A549 (cell line): ENCODE measurements around the gene C16orf92. TPM values are rescaled to one million over a fixed set of nuclear protein-coding genes. Genes with fewer than 3 reads are reported as not detected.

Source experiments
- ATAC-seq, 2 experiments: fragments of 200-7000 bp in 1 of 2; fragments of >200 bp in 1 of 2; cut with Nextera tagmentation in 1 of 2; cut with Tn5 transposase in 1 of 2; 3 replicates each; pipeline versions ENCODE4 v1.8.0 to v1.9.1; 2018 to 2020; ENCODE audit warnings: mild to moderate bottlenecking in 1 of 2, moderate library complexity in 1 of 2
- CTCF ChIA-PET: fragments of 300-600 bp; sonication (Branson Sonifier 250); formaldehyde crosslinking; extraction: SDS; loops from one replicate; lab custom pipeline; 2021; ENCODE audit warnings: antibody characterized with exemption, inconsistent platforms; lab: Yijun Ruan, JAX
- POLR2A ChIA-PET: fragments of 350-600 bp; formaldehyde crosslinking; extraction: SDS; loops from one replicate; lab custom pipeline; 2021; ENCODE audit warnings: antibody characterized with exemption, inconsistent platforms; lab: Yijun Ruan, JAX
- DNase-seq, 2 experiments: peaks; one replicate each; pipeline versions ENCODE4 v3.0.0 to v3.0.0-alpha.2; 2011 to 2016; ENCODE audit warnings: low read depth in 1 of 2, low spot score in 1 of 2
- FAIRE-seq: peaks from 2 replicates; lab custom pipeline; 2011; peaks lifted over from hg19 to GRCh38; lab: Jason Lieb, UNC
- H3K27ac ChIP-seq, 2 experiments: fragments of >200 bp; sonication (Bioruptor Twin); formaldehyde crosslinking; 3 replicates each; pipeline ENCODE4 v1.5.1; 2016 to 2017
- H3K4me1 ChIP-seq: fragments of >200 bp; sonication (Bioruptor Twin); formaldehyde crosslinking; 3 replicates; pipeline ENCODE4 v1.6.1; 2016
- H3K4me2 ChIP-seq: fragments of >200 bp; sonication (Bioruptor Twin); formaldehyde crosslinking; 3 replicates; pipeline ENCODE4 v1.6.1; 2016
- H3K4me3 ChIP-seq: fragments of >200 bp; sonication (Bioruptor Twin); formaldehyde crosslinking; 3 replicates; pipeline ENCODE4 v1.5.1; 2016
- H3K9me3 ChIP-seq: fragments of >200 bp; sonication (Bioruptor Twin); formaldehyde crosslinking; 3 replicates; pipeline ENCODE4 v1.6.1; 2016
- CBX2 ChIP-seq: fragments of 200-600 bp; sonication (generic); IDR thresholded peaks from 2 replicates; pipeline ENCODE4 v1.6.1; 2016; ENCODE audit warnings: low read depth, mild to moderate bottlenecking, borderline replicate concordance
- CBX8 ChIP-seq: fragments of 200-600 bp; sonication (generic); IDR thresholded peaks from 2 replicates; pipeline ENCODE4 v1.6.1; 2016
- CEBPB ChIP-seq, 2 experiments: fragments of >200 bp in 1 of 2; sonication (Bioruptor Twin) in 1 of 2; formaldehyde crosslinking in 1 of 2; IDR thresholded peaks; 2 replicates each; pipeline ENCODE4 v1.6.1; 2012 to 2016
- CHD2 ChIP-seq: fragments of 150-350 bp; IDR thresholded peaks from 2 replicates; pipeline ENCODE4 v1.6.1; 2014; ENCODE audit warnings: low read length; ENCODE audit not compliant: partially characterized antibody
- EHF ChIP-seq: fragments of 250-450 bp; sonication (Bioruptor Pico); IDR thresholded peaks from 2 replicates; pipeline ENCODE4 v1.5.0; 2020; ENCODE audit warnings: mild to moderate bottlenecking
- EP300 ChIP-seq, 2 experiments: fragments of >200 bp; sonication (Bioruptor Twin); formaldehyde crosslinking; IDR thresholded peaks; 2 replicates in 1 of 2; 3 replicates in 1 of 2; pipeline ENCODE4 v1.6.1; 2016 to 2017
- ESRRA ChIP-seq: fragments of 150-350 bp; IDR thresholded peaks from 2 replicates; pipeline ENCODE4 v1.6.1; 2014; ENCODE audit warnings: mild to moderate bottlenecking, low read length, borderline replicate concordance
- HDAC2 ChIP-seq: fragments of 200-600 bp; sonication (generic); IDR thresholded peaks from 2 replicates; pipeline ENCODE4 v1.6.1; 2016
- HOXB13 ChIP-seq: fragments of 250-450 bp; sonication (Bioruptor Pico); IDR thresholded peaks from 2 replicates; pipeline ENCODE4 v1.5.0; 2020; ENCODE audit warnings: low read depth, mild to moderate bottlenecking, moderate library complexity
- HOXB5 ChIP-seq: fragments of 250-450 bp; sonication (Bioruptor Pico); IDR thresholded peaks from 2 replicates; pipeline ENCODE4 v1.5.0; 2020; ENCODE audit warnings: mild to moderate bottlenecking, moderate library complexity
- JUN ChIP-seq, 2 experiments: fragments of >200 bp; sonication (Bioruptor Twin); formaldehyde crosslinking; IDR thresholded peaks; 2 replicates in 1 of 2; 3 replicates in 1 of 2; pipeline ENCODE4 v1.6.1; 2016 to 2017
- JUNB ChIP-seq: fragments of >200 bp; sonication (Bioruptor Twin); formaldehyde crosslinking; IDR thresholded peaks from 2 replicates; pipeline ENCODE4 v1.6.1; 2016
- KDM1A ChIP-seq: fragments of 200-600 bp; sonication (generic); IDR thresholded peaks from 2 replicates; pipeline ENCODE4 v1.6.1; 2016; ENCODE audit warnings: low read depth, mild to moderate bottlenecking
- MAFK ChIP-seq: fragments of 450-650 bp; IDR thresholded peaks from 2 replicates; pipeline ENCODE4 v1.6.1; 2014; ENCODE audit not compliant: partially characterized antibody
- MAZ ChIP-seq: fragments of 150-350 bp; IDR thresholded peaks from 2 replicates; pipeline ENCODE4 v1.6.1; 2014; ENCODE audit warnings: antibody characterized with exemption, low read depth, low read length, borderline replicate concordance
- NPAS2 ChIP-seq: fragments of 250-450 bp; sonication (Bioruptor Pico); IDR thresholded peaks from 2 replicates; pipeline ENCODE4 v1.8.0; 2022; ENCODE audit warnings: mild to moderate bottlenecking, moderate library complexity, borderline replicate concordance
- PHF8 ChIP-seq: fragments of 200-600 bp; sonication (generic); IDR thresholded peaks from 2 replicates; pipeline ENCODE4 v1.6.1; 2016; ENCODE audit warnings: low read depth, mild to moderate bottlenecking, antibody characterized with exemption, moderate library complexity, borderline replicate concordance
- POLR2A ChIP-seq: IDR thresholded peaks from 2 replicates; pipeline ENCODE4 v1.6.1; 2012; ENCODE audit warnings: mild to moderate bottlenecking, low read length
- POLR2AphosphoS2 ChIP-seq: conservative IDR thresholded peaks from 2 replicates; pipeline ENCODE4 v1.6.1; 2012; ENCODE audit warnings: low read length, improper control_type of control experiment, inconsistent platforms
- RAD21 ChIP-seq, 2 experiments: fragments of >200 bp in 1 of 2; sonication (Bioruptor Twin) in 1 of 2; formaldehyde crosslinking in 1 of 2; IDR thresholded peaks in 1 of 2; conservative IDR thresholded peaks in 1 of 2; 2 replicates in 1 of 2; 3 replicates in 1 of 2; pipeline ENCODE4 v1.6.1; 2012 to 2018; ENCODE audit warnings: inconsistent platforms in 1 of 2
- RARB ChIP-seq: fragments of 250-450 bp; sonication (Bioruptor Pico); IDR thresholded peaks from 2 replicates; pipeline ENCODE4 v1.8.0; 2021; ENCODE audit warnings: mild to moderate bottlenecking, moderate library complexity
- SMC3 ChIP-seq: fragments of >200 bp; sonication (Bioruptor Twin); formaldehyde crosslinking; IDR thresholded peaks from 3 replicates; pipeline ENCODE4 v1.6.1; 2018; ENCODE audit warnings: inconsistent platforms
- TFCP2L1 ChIP-seq: fragments of 250-450 bp; sonication (Bioruptor Pico); IDR thresholded peaks from 2 replicates; pipeline ENCODE4 v1.5.0; 2021; ENCODE audit warnings: mild to moderate bottlenecking
- TP53 ChIP-seq: fragments of 250-450 bp; sonication (Bioruptor Pico); IDR thresholded peaks from 2 replicates; pipeline ENCODE4 v1.5.0; 2021; ENCODE audit warnings: mild to moderate bottlenecking, moderate library complexity
- ZC3H11A ChIP-seq: fragments of 450-650 bp; IDR thresholded peaks from 2 replicates; pipeline ENCODE4 v1.6.1; 2014; ENCODE audit warnings: antibody characterized with exemption, mild to moderate bottlenecking
- ZNF302 ChIP-seq: fragments of 250-450 bp; sonication (Bioruptor Pico); IDR thresholded peaks from 2 replicates; pipeline ENCODE4 v1.9.0; 2021; ENCODE audit warnings: inconsistent platforms, mild to moderate bottlenecking, moderate library complexity
- WGBS: methylation state at CpG from one replicate; pipeline ENCODE4 v1.1.6; 2017; ENCODE audit errors: missing lambda C conversion rate; 5-methylcytosine and 5-hydroxymethylcytosine counted together
- polyA plus RNA-seq, 4 experiments: library from polyadenylated mRNA; depleted of rRNA in 3 of 4; stranded (reverse); fragments of >200 nt; fragmentation: RNase III in 1 of 4; extraction: RNeasy Plus Mini Kit Qiagen cat#74134 plus additional on column Dnase treatment in 1 of 4; gene quantifications; 2 replicates in 3 of 4; 3 replicates in 1 of 4; pipeline ENCODE4 v1.2.3, GENCODE V29; 2011 to 2017
- TF ChIP-seq, protein P1 (sequence below): fragments of 450-650 bp; IDR thresholded peaks from 2 replicates; pipeline ENCODE4 v1.6.1; 2014; ENCODE audit warnings: antibody characterized with exemption
- TF ChIP-seq, protein P2 (sequence below): IDR thresholded peaks from 2 replicates; pipeline ENCODE4 v1.6.1; 2012
- TF ChIP-seq, protein P3 (sequence below): IDR thresholded peaks from 2 replicates; pipeline ENCODE4 v1.6.1; 2012; ENCODE audit warnings: low read depth, borderline replicate concordance
- TF ChIP-seq, protein P4 (sequence below): fragments of 200-600 bp; sonication (generic); IDR thresholded peaks from 2 replicates; pipeline ENCODE4 v1.6.1; 2016; ENCODE audit warnings: antibody characterized with exemption, mild to moderate bottlenecking, moderate library complexity

The C16orf92 gene
- polyA plus RNA-seq, 2 of the 4 experiments (the other 2 are of a cell fraction), result not detected

DNA sequence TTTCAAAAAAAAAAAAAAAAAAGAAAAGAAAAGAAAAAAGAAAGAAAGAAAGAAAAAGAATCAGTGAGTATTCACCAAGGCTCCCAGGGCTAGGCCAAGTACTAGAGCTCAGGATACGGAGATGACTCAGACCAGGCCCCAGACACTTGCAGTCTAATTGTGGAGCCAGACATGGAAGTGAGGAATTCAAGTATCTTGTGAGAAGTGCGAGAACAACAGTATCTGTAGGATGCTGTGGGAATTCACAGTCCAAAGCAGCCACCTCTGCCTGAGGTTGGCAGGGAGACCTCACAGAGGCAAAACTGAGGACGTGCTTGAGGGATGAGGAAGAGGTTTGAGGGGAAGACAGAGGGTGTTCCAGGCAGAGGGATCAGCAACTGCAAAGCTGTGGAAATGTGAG is 28.5 kb downstream of the C16orf92 start:
- Histone ChIP-seq H3K4me3 (no peak overlapping the region), H3K4me1 (peaks cover 22% of the 10 kb centered on the region), H3K9me3 (no peaks in the 10 kb centered on the region), H3K4me2 (no peak overlapping the region), H3K27ac (no peak overlapping the region)
- FAIRE-seq (no peak), ATAC-seq (no peak), DNase-seq (no peak)
- 81% methylated on average over 3 of the region's 3 CpGs for WGBS
- POLR2A ChIA-PET, result no interaction called here
- TF ChIP-seq ZC3H11A (no peak), RAD21 (conservative IDR thresholded peaks at IDR 0.05 in 1 of 2, IDR thresholded peaks at IDR 0.05 in 1 of 2) (no peak), EP300 (IDR thresholded peaks at IDR 0.05) (no peak), HOXB5 (CRISPR knock-in tag) (no peak), ZNF302 (no peak), CBX8 (no peak), MAZ (no peak), MAFK (no peak), TP53 (CRISPR knock-in tag) (no peak), NPAS2 (CRISPR knock-in tag) (no peak), HOXB13 (CRISPR knock-in tag) (no peak), ESRRA (no peak), JUNB (no peak), SMC3 (no peak)
- TF ChIP-seq, protein P1, sequence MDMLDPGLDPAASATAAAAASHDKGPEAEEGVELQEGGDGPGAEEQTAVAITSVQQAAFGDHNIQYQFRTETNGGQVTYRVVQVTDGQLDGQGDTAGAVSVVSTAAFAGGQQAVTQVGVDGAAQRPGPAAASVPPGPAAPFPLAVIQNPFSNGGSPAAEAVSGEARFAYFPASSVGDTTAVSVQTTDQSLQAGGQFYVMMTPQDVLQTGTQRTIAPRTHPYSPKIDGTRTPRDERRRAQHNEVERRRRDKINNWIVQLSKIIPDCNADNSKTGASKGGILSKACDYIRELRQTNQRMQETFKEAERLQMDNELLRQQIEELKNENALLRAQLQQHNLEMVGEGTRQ, result no peak
- CTCF ChIA-PET, result interaction anchor here (0.5 to 2.1 kb wide), 5 partner anchors 9 to 306 kb away, joined by 3 to 10 read pairs (median 4); no protein-coding TSS in a partner anchor

DNA sequence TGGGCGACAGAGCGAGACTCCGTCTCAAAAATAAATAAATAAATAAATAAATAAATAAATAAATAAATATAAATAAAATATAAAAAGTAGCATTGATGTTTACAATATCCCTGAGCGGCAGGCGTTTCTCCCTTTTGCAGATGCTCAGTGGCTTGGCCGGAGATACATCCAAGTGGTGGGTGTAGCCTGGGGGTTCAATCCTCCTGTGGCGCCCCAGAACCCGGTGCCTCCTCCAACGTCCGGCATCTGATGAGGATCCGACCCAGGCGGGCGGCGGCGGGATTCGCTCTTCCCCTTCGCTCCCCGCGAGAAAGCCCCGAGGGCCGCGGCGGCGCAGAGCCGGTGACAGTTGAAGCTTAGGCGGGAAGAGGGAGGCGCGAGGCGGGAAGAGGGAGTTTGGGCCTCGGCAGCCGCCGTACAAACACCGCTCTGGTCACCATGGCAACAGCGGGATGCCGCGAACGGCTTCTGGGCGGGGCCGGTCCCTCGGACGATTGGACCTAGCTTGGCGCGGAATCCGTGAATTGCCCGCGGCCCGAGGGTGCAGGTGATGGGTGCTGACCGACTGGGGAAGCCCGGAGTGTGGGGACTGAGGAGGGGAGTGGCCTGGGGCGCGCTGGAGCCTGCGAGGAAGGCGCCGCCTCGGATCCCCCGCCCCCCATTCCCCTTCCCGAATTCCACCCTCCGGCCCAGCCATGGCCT is 29.8 kb downstream of the C16orf92 start:
- Histone ChIP-seq H3K4me2 (peak overlapping the region; percentile 96), H3K4me3 (peak overlapping the region; percentile 81), H3K27ac (peak overlapping the region; percentile 69 to 88), H3K4me1 (peaks cover 22% of the 10 kb centered on the region), H3K9me3 (no peaks in the 10 kb centered on the region)
- peak; percentile 94 for DNase-seq
- peak; percentile 74 to 81 for ATAC-seq
- CTCF ChIA-PET, result interaction anchor here (0.8 to 4.6 kb wide), 6 partner anchors 9 to 262 kb away, joined by 3 to 44 read pairs (median 6); partner anchors contain the start of genes ALDOA, KIF22 and TBX6
- FAIRE-seq, result no peak
- POLR2A ChIA-PET, result interaction anchor here (1.0 to 4.6 kb wide), 2 partner anchors 13 to 39 kb away, joined by 3 to 51 read pairs; partner anchors contain the start of gene ALDOA
- 5% methylated on average over 52 of the region's 58 CpGs for WGBS
- TF ChIP-seq HOXB13 (CRISPR knock-in tag), result peak; percentile 85
- TF ChIP-seq, protein P2, sequence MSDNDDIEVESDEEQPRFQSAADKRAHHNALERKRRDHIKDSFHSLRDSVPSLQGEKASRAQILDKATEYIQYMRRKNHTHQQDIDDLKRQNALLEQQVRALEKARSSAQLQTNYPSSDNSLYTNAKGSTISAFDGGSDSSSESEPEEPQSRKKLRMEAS, result peak; percentile 100
- TF ChIP-seq RARB (CRISPR knock-in tag), result no peak
- TF ChIP-seq JUNB, result no peak
- TF ChIP-seq, protein P1, result no peak; the same call in 1 of the 2 replicates
- TF ChIP-seq TFCP2L1 (CRISPR knock-in tag), result no peak
- TF ChIP-seq CEBPB (IDR thresholded peaks at IDR 0.05), result no peak
- TF ChIP-seq KDM1A, result no peak
- peak; percentile 80; the same call in 1 of the 2 replicates for TF ChIP-seq EHF (CRISPR knock-in tag)
- no peak for TF ChIP-seq POLR2AphosphoS2
- TF ChIP-seq PHF8, result no peak
- no peak for TF ChIP-seq EP300 (IDR thresholded peaks at IDR 0.05)
- TF ChIP-seq TP53 (CRISPR knock-in tag), result no peak
- no peak for TF ChIP-seq CBX2
- peak; percentile 57 for TF ChIP-seq CHD2
- TF ChIP-seq, protein P3, sequence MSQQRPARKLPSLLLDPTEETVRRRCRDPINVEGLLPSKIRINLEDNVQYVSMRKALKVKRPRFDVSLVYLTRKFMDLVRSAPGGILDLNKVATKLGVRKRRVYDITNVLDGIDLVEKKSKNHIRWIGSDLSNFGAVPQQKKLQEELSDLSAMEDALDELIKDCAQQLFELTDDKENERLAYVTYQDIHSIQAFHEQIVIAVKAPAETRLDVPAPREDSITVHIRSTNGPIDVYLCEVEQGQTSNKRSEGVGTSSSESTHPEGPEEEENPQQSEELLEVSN, result peak; percentile 100
- TF ChIP-seq, protein P4, sequence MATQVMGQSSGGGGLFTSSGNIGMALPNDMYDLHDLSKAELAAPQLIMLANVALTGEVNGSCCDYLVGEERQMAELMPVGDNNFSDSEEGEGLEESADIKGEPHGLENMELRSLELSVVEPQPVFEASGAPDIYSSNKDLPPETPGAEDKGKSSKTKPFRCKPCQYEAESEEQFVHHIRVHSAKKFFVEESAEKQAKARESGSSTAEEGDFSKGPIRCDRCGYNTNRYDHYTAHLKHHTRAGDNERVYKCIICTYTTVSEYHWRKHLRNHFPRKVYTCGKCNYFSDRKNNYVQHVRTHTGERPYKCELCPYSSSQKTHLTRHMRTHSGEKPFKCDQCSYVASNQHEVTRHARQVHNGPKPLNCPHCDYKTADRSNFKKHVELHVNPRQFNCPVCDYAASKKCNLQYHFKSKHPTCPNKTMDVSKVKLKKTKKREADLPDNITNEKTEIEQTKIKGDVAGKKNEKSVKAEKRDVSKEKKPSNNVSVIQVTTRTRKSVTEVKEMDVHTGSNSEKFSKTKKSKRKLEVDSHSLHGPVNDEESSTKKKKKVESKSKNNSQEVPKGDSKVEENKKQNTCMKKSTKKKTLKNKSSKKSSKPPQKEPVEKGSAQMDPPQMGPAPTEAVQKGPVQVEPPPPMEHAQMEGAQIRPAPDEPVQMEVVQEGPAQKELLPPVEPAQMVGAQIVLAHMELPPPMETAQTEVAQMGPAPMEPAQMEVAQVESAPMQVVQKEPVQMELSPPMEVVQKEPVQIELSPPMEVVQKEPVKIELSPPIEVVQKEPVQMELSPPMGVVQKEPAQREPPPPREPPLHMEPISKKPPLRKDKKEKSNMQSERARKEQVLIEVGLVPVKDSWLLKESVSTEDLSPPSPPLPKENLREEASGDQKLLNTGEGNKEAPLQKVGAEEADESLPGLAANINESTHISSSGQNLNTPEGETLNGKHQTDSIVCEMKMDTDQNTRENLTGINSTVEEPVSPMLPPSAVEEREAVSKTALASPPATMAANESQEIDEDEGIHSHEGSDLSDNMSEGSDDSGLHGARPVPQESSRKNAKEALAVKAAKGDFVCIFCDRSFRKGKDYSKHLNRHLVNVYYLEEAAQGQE, result peak; percentile 40
- peak in 1 of 2 experiments; percentile 45; a peak in 1 of 5 replicates for TF ChIP-seq JUN (IDR thresholded peaks at IDR 0.05)
- no peak for TF ChIP-seq POLR2A
- peak; percentile 66 for TF ChIP-seq HOXB5 (CRISPR knock-in tag)
- TF ChIP-seq SMC3, result no peak
- no peak for TF ChIP-seq HDAC2
